ENCODE results near the gene OGFOD3.

The OGFOD3 gene

DNA sequence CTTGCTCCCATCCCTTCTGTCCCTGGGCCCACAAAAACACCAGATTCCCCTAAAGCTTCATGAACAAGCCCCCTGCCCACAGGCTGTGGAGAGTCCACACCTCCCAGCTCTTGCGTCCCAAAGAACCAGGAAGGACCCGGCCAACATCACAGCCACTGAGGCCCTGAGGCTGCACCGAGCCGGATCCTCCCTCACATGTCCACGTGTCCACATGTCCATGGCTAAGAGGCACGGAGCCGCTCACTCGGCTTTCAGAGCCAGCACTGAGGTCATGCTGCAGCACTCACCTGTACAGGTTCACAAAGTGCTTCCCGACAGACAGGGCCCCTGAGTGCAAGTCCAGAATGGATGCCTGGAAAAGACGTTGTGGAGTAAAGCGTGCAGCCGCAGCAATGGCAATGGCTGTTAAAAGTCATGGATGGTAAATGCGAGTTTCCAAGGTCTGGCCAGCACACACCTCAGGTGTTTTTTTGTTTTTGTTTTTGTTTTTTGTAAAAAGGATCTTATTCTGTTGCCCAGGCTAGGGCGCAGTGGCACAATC is 12.2 kb downstream of the OGFOD3 start:
- Histone ChIP-seq H3K36me3 (replicated peaks) (no peaks in the 10 kb centered on the region), H3K4me3 (ENCODE audit: low read depth, low read length) (no peak overlapping the region), H3K27me3 (replicated peaks) (no peaks in the 10 kb centered on the region), H3K27ac (no peak overlapping the region)
- TF ChIP-seq, protein P1, sequence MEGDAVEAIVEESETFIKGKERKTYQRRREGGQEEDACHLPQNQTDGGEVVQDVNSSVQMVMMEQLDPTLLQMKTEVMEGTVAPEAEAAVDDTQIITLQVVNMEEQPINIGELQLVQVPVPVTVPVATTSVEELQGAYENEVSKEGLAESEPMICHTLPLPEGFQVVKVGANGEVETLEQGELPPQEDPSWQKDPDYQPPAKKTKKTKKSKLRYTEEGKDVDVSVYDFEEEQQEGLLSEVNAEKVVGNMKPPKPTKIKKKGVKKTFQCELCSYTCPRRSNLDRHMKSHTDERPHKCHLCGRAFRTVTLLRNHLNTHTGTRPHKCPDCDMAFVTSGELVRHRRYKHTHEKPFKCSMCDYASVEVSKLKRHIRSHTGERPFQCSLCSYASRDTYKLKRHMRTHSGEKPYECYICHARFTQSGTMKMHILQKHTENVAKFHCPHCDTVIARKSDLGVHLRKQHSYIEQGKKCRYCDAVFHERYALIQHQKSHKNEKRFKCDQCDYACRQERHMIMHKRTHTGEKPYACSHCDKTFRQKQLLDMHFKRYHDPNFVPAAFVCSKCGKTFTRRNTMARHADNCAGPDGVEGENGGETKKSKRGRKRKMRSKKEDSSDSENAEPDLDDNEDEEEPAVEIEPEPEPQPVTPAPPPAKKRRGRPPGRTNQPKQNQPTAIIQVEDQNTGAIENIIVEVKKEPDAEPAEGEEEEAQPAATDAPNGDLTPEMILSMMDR (IDR thresholded peaks at IDR 0.05; ENCODE audit: low read depth, low read length, missing control alignments): no peak
- no peak for DNase-seq
- in situ Hi-C loops (cut with HindIII; ENCODE audit: low pct_ligation_motif_present, low sequenced_read_pairs): loop anchor here (5.0 kb wide), 1 partner anchor 44 kb away; no protein-coding TSS in a partner anchor

DNA sequence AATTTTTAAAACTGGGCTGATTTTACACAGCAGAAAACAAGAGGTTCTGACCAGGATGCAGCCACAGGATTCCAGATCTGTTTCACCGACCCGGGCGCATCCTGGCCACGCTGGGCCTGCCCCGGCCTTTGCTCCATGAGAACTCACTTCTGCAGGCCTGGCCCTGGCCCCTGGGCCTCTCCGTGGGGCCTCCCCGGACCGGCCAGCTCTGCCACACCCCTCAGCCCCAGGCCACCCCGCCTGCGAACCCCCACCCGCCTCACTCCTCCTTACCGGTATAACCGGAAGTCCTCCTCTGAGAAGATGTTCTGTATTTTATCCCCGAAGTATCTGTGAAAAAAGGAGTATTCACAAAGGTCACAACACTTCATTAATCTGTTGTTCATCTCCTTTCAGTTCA is 13.3 kb downstream of the OGFOD3 start:
- in situ Hi-C loops (cut with HindIII; ENCODE audit: low pct_ligation_motif_present, low sequenced_read_pairs): loop anchor here (5.0 kb wide), 1 partner anchor 43 kb away; no protein-coding TSS in a partner anchor
- Histone ChIP-seq H3K27me3 (replicated peaks) (no peaks in the 10 kb centered on the region), H3K27ac (no peak overlapping the region), H3K4me3 (ENCODE audit: low read depth, low read length) (no peak overlapping the region), H3K36me3 (replicated peaks) (no peaks in the 10 kb centered on the region)
- DNase-seq: no peak
- TF ChIP-seq, protein P1 (IDR thresholded peaks at IDR 0.05; ENCODE audit: low read depth, low read length, missing control alignments): no peak

DNA sequence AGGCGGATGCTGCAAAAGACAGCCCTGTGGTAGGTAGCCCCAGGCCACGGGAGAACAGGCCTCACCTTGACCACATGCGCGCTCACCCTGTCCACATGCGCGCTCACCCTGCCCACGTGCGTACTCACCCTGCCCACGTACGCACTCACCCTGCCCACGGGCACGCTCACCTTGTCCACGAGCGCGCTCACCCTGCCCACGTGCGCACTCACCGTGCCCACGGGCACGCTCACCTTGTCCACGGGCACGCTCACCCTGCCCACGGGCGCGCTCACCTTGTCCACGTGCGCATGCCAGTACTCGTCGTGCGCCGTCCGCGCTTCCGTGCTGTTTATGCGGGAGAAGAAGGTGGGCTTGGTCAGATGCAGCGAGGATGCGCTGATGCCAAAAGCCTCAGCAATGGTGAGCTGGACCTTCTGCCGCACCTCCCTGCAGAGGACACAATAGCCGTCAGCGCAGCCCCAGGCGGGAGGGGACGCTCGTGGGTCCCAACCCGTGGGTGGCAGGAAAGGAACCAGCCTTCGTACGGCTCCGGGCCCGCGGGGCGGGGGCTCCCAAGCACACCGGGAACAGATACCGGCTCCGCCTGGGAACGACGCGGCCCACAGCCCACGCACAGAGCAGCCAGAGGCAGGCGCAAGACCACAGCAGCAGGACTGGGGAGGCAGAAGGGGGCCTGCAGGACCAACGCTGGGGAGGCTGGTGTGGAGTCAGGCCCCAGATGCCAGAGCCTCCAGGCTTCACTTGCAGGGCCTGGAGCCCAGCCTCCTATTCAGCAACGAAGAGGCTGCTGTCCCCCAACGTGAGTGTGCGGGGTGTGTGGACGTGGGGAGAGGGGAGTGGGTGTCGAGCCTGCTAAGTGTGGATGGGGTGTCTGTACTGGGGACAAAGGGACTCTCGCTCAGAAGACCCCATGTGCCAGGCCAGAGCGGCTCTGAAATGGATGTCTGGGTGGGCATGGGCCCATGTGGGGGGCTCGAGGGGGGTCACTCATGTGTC is 14.4 kb downstream of the OGFOD3 start:
- no peak for DNase-seq
- TF ChIP-seq, protein P1 (IDR thresholded peaks at IDR 0.05; ENCODE audit: low read depth, low read length, missing control alignments): no peak
- Histone ChIP-seq H3K27me3 (replicated peaks) (no peaks in the 10 kb centered on the region), H3K27ac (no peak overlapping the region), H3K4me3 (ENCODE audit: low read depth, low read length) (no peak overlapping the region), H3K36me3 (replicated peaks) (no peaks in the 10 kb centered on the region)
- in situ Hi-C loops (cut with HindIII; ENCODE audit: low pct_ligation_motif_present, low sequenced_read_pairs): no loop called here

DNA sequence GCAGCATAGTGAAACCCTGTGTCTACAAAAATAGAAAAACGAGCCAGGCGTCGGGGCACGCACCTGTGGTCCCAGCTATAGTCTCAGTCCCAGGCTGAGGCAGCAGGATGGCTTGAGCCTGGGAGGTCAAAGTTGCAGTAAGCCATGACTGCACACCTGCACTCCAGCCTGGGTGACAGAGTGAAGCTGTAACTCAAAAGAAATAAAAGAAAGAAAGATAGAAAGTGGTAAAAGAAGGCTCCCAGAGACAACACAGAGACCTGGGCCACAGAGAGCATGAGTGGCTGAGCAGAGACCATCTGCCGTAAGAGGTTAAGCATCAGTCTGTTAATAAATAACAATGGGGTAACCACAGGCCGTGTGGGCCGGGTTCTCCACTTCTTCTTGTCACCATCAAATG is 15.5 kb downstream of the OGFOD3 start:
- in situ Hi-C loops (cut with HindIII; ENCODE audit: low pct_ligation_motif_present, low sequenced_read_pairs): no loop called here
- DNase-seq: no peak
- TF ChIP-seq, protein P1 (IDR thresholded peaks at IDR 0.05; ENCODE audit: low read depth, low read length, missing control alignments): no peak
- Histone ChIP-seq H3K27ac (no peak overlapping the region), H3K36me3 (replicated peaks) (no peaks in the 10 kb centered on the region), H3K4me3 (ENCODE audit: low read depth, low read length) (no peak overlapping the region), H3K27me3 (replicated peaks) (no peaks in the 10 kb centered on the region)

DNA sequence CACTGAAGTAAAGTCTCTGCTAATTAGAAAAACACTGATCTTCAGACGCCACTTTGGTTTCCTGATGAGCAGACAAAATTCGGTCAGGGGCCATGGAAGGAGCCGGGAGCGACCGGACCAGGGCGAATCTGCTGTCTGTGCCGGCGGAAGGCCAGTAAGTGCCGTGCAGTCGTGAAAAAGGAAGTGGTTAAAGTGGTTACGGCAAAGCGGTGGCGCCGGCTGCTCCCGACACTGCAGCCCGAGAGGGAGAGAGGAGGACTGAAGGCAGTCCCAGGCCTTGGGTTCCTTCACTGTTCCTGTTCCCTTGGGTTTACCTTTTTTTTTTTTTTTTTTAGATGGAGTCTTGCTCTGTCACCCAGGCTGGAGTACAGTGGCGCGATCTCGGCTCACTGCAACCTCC is 17.6 kb downstream of the OGFOD3 start:
- TF ChIP-seq, protein P1 (IDR thresholded peaks at IDR 0.05; ENCODE audit: low read depth, low read length, missing control alignments): no peak
- DNase-seq: no peak
- no peak overlapping the region for H3K27ac ChIP-seq
- no peaks in the 10 kb centered on the region for H3K27me3 ChIP-seq (replicated peaks)
- no peak overlapping the region for H3K4me3 ChIP-seq (ENCODE audit: low read depth, low read length)
- in situ Hi-C loops (cut with HindIII; ENCODE audit: low pct_ligation_motif_present, low sequenced_read_pairs): no loop called here
- H3K36me3 ChIP-seq (replicated peaks): no peaks in the 10 kb centered on the region
